ENCODE results near the gene EPHA6.

DNA sequence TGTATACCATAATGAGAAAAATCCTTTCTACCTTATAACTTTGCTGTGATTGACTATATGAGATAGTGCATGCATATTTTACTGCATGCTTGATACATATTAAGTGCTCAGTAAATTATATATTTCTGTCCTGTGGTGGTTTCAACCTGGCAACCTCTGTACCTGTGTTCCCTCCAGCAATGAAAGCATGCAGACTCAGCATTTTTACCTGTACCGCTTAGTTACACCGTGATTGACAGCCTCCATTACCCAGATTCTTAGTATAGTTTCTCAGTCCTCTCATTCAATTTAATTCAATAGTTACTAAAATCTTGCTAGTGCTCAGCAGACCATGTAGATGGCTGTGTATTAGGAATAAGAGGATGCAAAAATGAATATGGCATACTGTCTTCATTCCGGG lies 386.0 kb downstream of the EPHA6 start:
- no peak for TF ChIP-seq POLR2A (IDR thresholded peaks at IDR 0.05; ENCODE audit: low read length)
- no peak for TF ChIP-seq GATA1 (IDR thresholded peaks at IDR 0.05; ENCODE audit: low read depth, low read length)

Data from erythroblast (primary cell).